ENCODE measurements around the gene BANF1.

DNA sequence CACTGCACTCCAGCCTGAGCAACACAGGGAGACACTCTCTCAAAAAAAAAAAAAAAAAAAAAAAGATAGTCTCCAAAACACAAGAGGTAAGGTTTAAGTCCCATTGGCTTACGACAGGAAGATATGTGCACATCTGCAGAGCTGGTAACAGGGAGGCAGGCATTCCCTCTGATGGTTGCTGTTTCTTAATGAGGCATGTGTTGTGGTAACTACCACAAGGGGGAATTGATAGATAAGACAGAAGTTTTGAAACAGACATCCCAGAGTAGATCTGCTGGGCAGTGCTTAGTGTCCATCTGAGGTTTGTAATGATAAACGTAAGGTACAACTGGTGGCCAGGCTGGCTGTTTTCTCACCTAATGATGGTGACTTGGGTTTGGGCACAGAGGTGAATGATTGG, 5.0 kb upstream of the BANF1 start:
- TF ChIP-seq CTCF (IDR thresholded peaks at IDR 0.05; ENCODE audit: borderline replicate concordance, extremely low read depth, low read length, poor library complexity, severe bottlenecking), result no peak
- TF ChIP-seq EZH2 (IDR thresholded peaks at IDR 0.05; ENCODE audit: borderline replicate concordance, low read depth, low read length, severe bottlenecking), result no peak
